ENCODE results near the gene YARS1. TPM values are rescaled to one million over a fixed set of nuclear protein-coding genes. Genes with fewer than 3 reads are reported as not detected.

Gene YARS1
- total RNA-seq (10 to 100 TPM; 55.2 to 76.1 TPM), polyA plus RNA-seq (10 to 100 TPM; 20.4 to 38.7 TPM)
- long read RNA-seq, donor 1, transcript YARS-201 (13 exons, 3,238 nt) = major isoform, 133 of 183 reads
- long read RNA-seq, donor 1, partial matches to known transcripts = 18 of 183 reads
- long read RNA-seq, donor 1, other reads (novel, unspliced or antisense) = 26 of 183 reads
- long read RNA-seq, donor 2, transcript YARS-201 (13 exons, 3,238 nt) = major isoform, 9 of 22 reads
- long read RNA-seq, donor 2, partial matches to known transcripts = 4 of 22 reads
- long read RNA-seq, donor 2, other reads (novel, unspliced or antisense) = 6 of 22 reads

DNA sequence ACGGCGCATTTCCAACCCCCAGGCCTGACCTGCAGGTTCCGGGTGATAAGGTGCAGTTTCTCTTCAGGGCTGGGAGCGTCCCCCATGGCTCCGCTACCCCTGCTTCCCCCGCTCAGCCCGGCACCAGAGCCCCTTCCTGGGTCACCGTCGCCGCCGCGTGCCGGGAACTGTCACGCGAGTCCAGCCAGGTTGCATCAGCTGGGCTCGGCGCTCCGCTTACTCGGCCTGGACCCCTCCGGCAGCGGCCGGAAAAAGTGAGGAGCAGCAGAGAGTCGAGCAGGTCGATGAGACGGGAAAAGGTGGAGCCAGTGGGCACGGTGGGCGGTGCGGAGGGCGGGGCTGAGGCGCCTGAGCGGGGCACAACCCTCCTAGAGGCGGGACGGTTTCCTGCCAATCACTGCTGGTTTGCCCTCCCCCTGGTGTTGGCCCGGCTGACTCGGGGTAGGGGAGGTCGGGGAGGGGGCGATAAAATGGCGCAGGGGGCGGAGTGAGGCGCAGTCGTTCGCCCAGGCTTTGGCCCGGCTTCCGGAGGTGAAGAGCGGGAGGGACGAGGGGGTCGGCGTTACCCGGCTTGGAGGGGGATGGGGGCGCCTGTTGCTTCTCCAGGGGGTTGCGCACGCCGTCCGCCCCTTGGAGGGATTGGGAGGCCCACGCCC, at the start of gene YARS1, which contains the start of gene S100PBP:
Gene YARS1 (minus strand): TSS at position 200 of the 656 bp plus-strand sequence. CDS start 114 bp downstream, at position 86.
Gene S100PBP (plus strand): TSS at position 495 of the 656 bp plus-strand sequence. CDS start 8,447 bp downstream, outside the sequence.
- WGBS, 2 donors = 1% methylated on average over 53 to 55 of the region's 55 CpGs
- Histone ChIP-seq H3K4me3 (ENCODE audit: low read length in 2 of 2) (peak within 1 kb of the TSS; percentile 52 to 84), H3K9me3 (ENCODE audit: control insufficient read depth, low read length) (no peaks in the 10 kb centered on the region), H3K36me3 (ENCODE audit: control insufficient read depth in 1 of 2, insufficient read depth in 2 of 2, low read length in 1 of 2) (no peaks in the 10 kb centered on the region), H3K27ac (ENCODE audit: low read depth in 1 of 2, low read length in 2 of 2) (peak within 1 kb of the TSS; percentile 71 to 86), H3K27me3 (ENCODE audit: control insufficient read depth in 1 of 2, insufficient read depth in 2 of 2, low read length in 1 of 2) (no peaks in the 10 kb centered on the region), H3K4me1 (ENCODE audit: control insufficient read depth in 1 of 2, insufficient read depth in 2 of 2, low read length in 2 of 2) (peaks cover 0 to 8% of the 10 kb centered on the region in 2 donors)
- peak; percentile 100 for DNase-seq
- peak; percentile 99 for ATAC-seq (ENCODE audit: low FRiP score)
- intact Hi-C loops (cut with DNase I) = loop anchor here (5.0 kb wide), 3 partner anchors 55 to 115 kb away; partner anchors contain the start of genes FNDC5 (in 1 of the 2) and SYNC (in 1 of the 2)

- H3K27me3 ChIP-seq (ENCODE audit: control insufficient read depth in 1 of 2, insufficient read depth in 2 of 2, low read length in 1 of 2) = no peaks in the 10 kb centered on the region
- H3K36me3 ChIP-seq (ENCODE audit: control insufficient read depth in 1 of 2, insufficient read depth in 2 of 2, low read length in 1 of 2) = no peaks in the 10 kb centered on the region
- no peak overlapping the region for H3K27ac ChIP-seq (ENCODE audit: low read depth in 1 of 2, low read length in 2 of 2)
- 3 to 5% methylated on average over 3 of the region's 3 CpGs for WGBS, 2 donors
- DNase-seq (no peak), ATAC-seq (ENCODE audit: low FRiP score) (no peak)
- H3K4me3 ChIP-seq (ENCODE audit: low read length in 2 of 2) = no peak overlapping the region
- intact Hi-C loops (cut with DNase I) = no loop called here
- peaks cover 0 to 6% of the 10 kb centered on the region in 2 donors for H3K4me1 ChIP-seq (ENCODE audit: control insufficient read depth in 1 of 2, insufficient read depth in 2 of 2, low read length in 2 of 2)
- no peaks in the 10 kb centered on the region for H3K9me3 ChIP-seq (ENCODE audit: control insufficient read depth, low read length)
Measured at GRCh38 chr1:32865639-32866405, 48.7 kb upstream of the YARS1 start.

GRCh38 chr1:32864375-32865019, 47.3 kb upstream of the YARS1 start:
- no peaks in the 10 kb centered on the region for H3K36me3 ChIP-seq (ENCODE audit: control insufficient read depth in 1 of 2, insufficient read depth in 2 of 2, low read length in 1 of 2)
- DNase-seq (peak in 1 of 2 donors; percentile 76), ATAC-seq (ENCODE audit: low FRiP score) (peak; percentile 43)
- H3K27me3 ChIP-seq (ENCODE audit: control insufficient read depth in 1 of 2, insufficient read depth in 2 of 2, low read length in 1 of 2) = no peaks in the 10 kb centered on the region
- no peaks in the 10 kb centered on the region for H3K9me3 ChIP-seq (ENCODE audit: control insufficient read depth, low read length)
- H3K4me1 ChIP-seq (ENCODE audit: control insufficient read depth in 1 of 2, insufficient read depth in 2 of 2, low read length in 2 of 2) = peaks cover 0 to 6% of the 10 kb centered on the region in 2 donors
- peak overlapping the region; percentile 63 to 76 for H3K27ac ChIP-seq (ENCODE audit: low read depth in 1 of 2, low read length in 2 of 2)
- H3K4me3 ChIP-seq (ENCODE audit: low read length in 2 of 2) = no peak overlapping the region
- WGBS, 2 donors = 28 to 31% methylated on average over 8 of the region's 8 CpGs
- intact Hi-C loops (cut with DNase I) = no loop called here

DNA sequence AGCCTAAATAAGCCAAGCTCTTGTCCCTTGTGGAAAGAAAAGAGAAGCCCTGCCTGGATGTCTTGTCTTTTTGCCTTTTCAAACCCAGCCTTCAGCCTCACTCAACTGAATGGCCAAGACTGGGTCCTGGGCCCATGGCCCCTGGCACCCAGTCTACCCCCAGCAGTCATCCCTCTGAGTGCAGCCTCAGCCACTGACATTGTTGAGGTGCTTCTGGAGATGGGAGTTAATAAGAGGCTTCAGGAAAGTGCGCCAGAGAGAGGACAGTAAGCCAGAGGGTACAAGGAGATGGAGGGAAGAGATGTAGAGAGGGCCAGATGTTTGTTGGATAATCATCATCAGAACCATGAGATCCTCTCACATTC, 46.7 kb upstream of the YARS1 start:
- peak in 1 of 2 donors; percentile 13 for DNase-seq
- Histone ChIP-seq H3K36me3 (ENCODE audit: control insufficient read depth in 1 of 2, insufficient read depth in 2 of 2, low read length in 1 of 2) (no peaks in the 10 kb centered on the region), H3K27ac (ENCODE audit: low read depth in 1 of 2, low read length in 2 of 2) (peak overlapping the region in 1 of 2 donors; percentile 76), H3K4me3 (ENCODE audit: low read length in 2 of 2) (no peak overlapping the region), H3K4me1 (ENCODE audit: control insufficient read depth in 1 of 2, insufficient read depth in 2 of 2, low read length in 2 of 2) (peaks cover 0 to 6% of the 10 kb centered on the region in 2 donors), H3K9me3 (ENCODE audit: control insufficient read depth, low read length) (no peaks in the 10 kb centered on the region), H3K27me3 (ENCODE audit: control insufficient read depth in 1 of 2, insufficient read depth in 2 of 2, low read length in 1 of 2) (no peaks in the 10 kb centered on the region)
- WGBS, 2 donors = 98 to 100% methylated on average over 1 of the region's 1 CpG
- no peak for ATAC-seq (ENCODE audit: low FRiP score)
- intact Hi-C loops (cut with DNase I) = no loop called here

- Histone ChIP-seq H3K27ac (ENCODE audit: low read depth in 1 of 2, low read length in 2 of 2) (peak overlapping the region in 1 of 2 donors; percentile 76), H3K27me3 (ENCODE audit: control insufficient read depth in 1 of 2, insufficient read depth in 2 of 2, low read length in 1 of 2) (no peaks in the 10 kb centered on the region), H3K4me1 (ENCODE audit: control insufficient read depth in 1 of 2, insufficient read depth in 2 of 2, low read length in 2 of 2) (peaks cover 0 to 6% of the 10 kb centered on the region in 2 donors), H3K9me3 (ENCODE audit: control insufficient read depth, low read length) (no peaks in the 10 kb centered on the region), H3K4me3 (ENCODE audit: low read length in 2 of 2) (no peak overlapping the region), H3K36me3 (ENCODE audit: control insufficient read depth in 1 of 2, insufficient read depth in 2 of 2, low read length in 1 of 2) (no peaks in the 10 kb centered on the region)
- DNase-seq (peak in 1 of 2 donors; percentile 17), ATAC-seq (ENCODE audit: low FRiP score) (no peak)
- 55 to 65% methylated on average over 4 of the region's 4 CpGs for WGBS, 2 donors
- intact Hi-C loops (cut with DNase I) = no loop called here
Measured at GRCh38 chr1:32863218-32863880, 46.2 kb upstream of the YARS1 start.

DNA sequence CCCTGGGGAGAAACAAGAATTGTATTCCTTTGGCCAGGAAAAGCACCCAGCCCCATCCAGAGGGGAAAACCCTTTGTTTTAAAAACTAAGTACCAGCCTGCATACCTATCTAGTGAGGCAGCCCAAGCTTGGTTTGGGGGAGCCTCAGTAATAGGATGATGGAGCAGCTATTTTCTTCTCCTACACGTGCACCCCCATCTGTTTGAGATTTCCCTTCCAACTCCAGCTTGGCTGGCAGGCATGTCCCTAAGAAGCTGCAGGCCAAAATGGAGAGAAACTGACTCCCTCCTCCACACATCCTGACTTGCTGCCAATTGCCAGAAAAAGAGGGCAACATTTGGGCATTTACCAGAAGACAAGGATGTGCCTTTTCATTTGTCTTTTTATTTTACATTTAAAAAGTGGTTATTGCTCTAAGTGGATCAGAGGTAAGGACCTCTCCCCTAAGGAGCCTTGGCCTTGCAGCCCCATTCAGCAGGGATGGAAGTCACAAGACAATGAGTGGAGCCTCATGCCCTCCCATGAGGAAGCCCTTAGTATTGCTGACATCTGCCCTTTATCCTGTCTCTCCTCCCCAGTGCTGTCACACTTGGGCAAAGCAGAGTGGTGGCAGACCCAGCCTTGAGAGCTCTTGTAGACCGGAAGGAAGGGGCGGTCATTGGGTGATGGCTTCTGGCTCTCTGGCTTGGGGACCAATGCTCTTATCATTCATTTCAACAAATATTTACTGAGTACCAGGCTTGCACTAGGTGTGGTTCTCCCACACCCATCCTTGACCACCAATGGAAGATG, 44.9 kb upstream of the YARS1 start:
- no peak overlapping the region for H3K4me3 ChIP-seq (ENCODE audit: low read length in 2 of 2)
- no peaks in the 10 kb centered on the region for H3K9me3 ChIP-seq (ENCODE audit: control insufficient read depth, low read length)
- peak in 1 of 2 donors; percentile 52 for DNase-seq
- WGBS, 2 donors = 56 to 63% methylated on average over 3 of the region's 3 CpGs
- no peaks in the 10 kb centered on the region for H3K27me3 ChIP-seq (ENCODE audit: control insufficient read depth in 1 of 2, insufficient read depth in 2 of 2, low read length in 1 of 2)
- peak overlapping the region in 1 of 2 donors; percentile 70 for H3K27ac ChIP-seq (ENCODE audit: low read depth in 1 of 2, low read length in 2 of 2)
- intact Hi-C loops (cut with DNase I) = no loop called here
- no peaks in the 10 kb centered on the region for H3K36me3 ChIP-seq (ENCODE audit: control insufficient read depth in 1 of 2, insufficient read depth in 2 of 2, low read length in 1 of 2)
- ATAC-seq (ENCODE audit: low FRiP score) = peak; percentile 35
- H3K4me1 ChIP-seq (ENCODE audit: control insufficient read depth in 1 of 2, insufficient read depth in 2 of 2, low read length in 2 of 2) = peaks cover 0 to 6% of the 10 kb centered on the region in 2 donors

- Histone ChIP-seq H3K36me3 (ENCODE audit: control insufficient read depth in 1 of 2, insufficient read depth in 2 of 2, low read length in 1 of 2) (peaks cover 0 to 6% of the 10 kb centered on the region in 2 donors), H3K4me1 (ENCODE audit: control insufficient read depth in 1 of 2, insufficient read depth in 2 of 2, low read length in 2 of 2) (peaks cover 0 to 6% of the 10 kb centered on the region in 2 donors), H3K27ac (ENCODE audit: low read depth in 1 of 2, low read length in 2 of 2) (peak overlapping the region in 1 of 2 donors; percentile 56), H3K4me3 (ENCODE audit: low read length in 2 of 2) (no peak overlapping the region), H3K9me3 (ENCODE audit: control insufficient read depth, low read length) (no peaks in the 10 kb centered on the region), H3K27me3 (ENCODE audit: control insufficient read depth in 1 of 2, insufficient read depth in 2 of 2, low read length in 1 of 2) (no peaks in the 10 kb centered on the region)
- intact Hi-C loops (cut with DNase I) = no loop called here
- ATAC-seq (ENCODE audit: low FRiP score) = no peak
- no peak for DNase-seq
Measured at GRCh38 chr1:32860566-32860965, 43.4 kb upstream of the YARS1 start.

All from aorta (tissue), 5 donors.